ENCODE data around the gene LRRN2. TPM values are rescaled to one million over a fixed set of nuclear protein-coding genes. Genes with fewer than 3 reads are reported as not detected.

The LRRN2 gene
- polyA plus RNA-seq, 2 of the 4 experiments (the other 2 are of a cell fraction) = 3.6 to 6.6 TPM

- FAIRE-seq = no peak
- H3K4me3 ChIP-seq = no peak overlapping the region
- peaks cover 27% of the 10 kb centered on the region for H3K4me1 ChIP-seq
- H3K27ac ChIP-seq = peak overlapping the region; percentile 36 to 40; a peak in 5 of 6 replicates
- TF ChIP-seq REST (IDR thresholded peaks at IDR 0.05) = no peak
- no peak for TF ChIP-seq HOXB13 (CRISPR knock-in tag; IDR thresholded peaks at IDR 0.05; ENCODE audit: low read depth)
- no peak for TF ChIP-seq ATOH8 (CRISPR knock-in tag; IDR thresholded peaks at IDR 0.05; ENCODE audit: low read depth)
- no peak for TF ChIP-seq HEYL (CRISPR knock-in tag; IDR thresholded peaks at IDR 0.05)
- TF ChIP-seq SREBF2 (IDR thresholded peaks at IDR 0.05) = no peak
- no peak for TF ChIP-seq USF2 (IDR thresholded peaks at IDR 0.05)
- no peak for TF ChIP-seq RFX5 (IDR thresholded peaks at IDR 0.05)
- no peak for TF ChIP-seq CBX8 (IDR thresholded peaks at IDR 0.05)
- 0 out of 3 replicates have a peak, but pooled peaks cover 2% of the 10 kb centered on the region for H3K9me3 ChIP-seq
- POLR2A ChIA-PET = interaction anchor here (0.5 kb wide), 1 partner anchor 221 kb away, joined by 5 read pairs; no protein-coding TSS in a partner anchor
- peak overlapping the region; percentile 51 for H3K4me2 ChIP-seq
- WGBS (ENCODE audit: missing lambda C conversion rate) = 70% methylated on average over 8 of the region's 8 CpGs
- CTCF ChIA-PET = interaction anchor here (0.8 to 26.0 kb wide), 7 partner anchors 8 to 374 kb away, joined by 3 to 591 read pairs (median 5); no protein-coding TSS in a partner anchor
- no peak for DNase-seq (ENCODE audit: low read depth in 1 of 2, low spot score in 1 of 2)
- ATAC-seq = peak; percentile 10 to 12; a peak in 1 of 6 replicates
Measured at GRCh38 chr1:204574016-204574864, 111.3 kb downstream of the LRRN2 start.

- ChIA-PET CTCF (interaction anchor here (0.8 to 26.0 kb wide), 9 partner anchors 7 to 376 kb away, joined by 3 to 591 read pairs (median 5); no protein-coding TSS in a partner anchor), POLR2A (no interaction called here)
- 0 out of 3 replicates have a peak, but pooled peaks cover 2% of the 10 kb centered on the region for H3K9me3 ChIP-seq
- H3K4me3 ChIP-seq = no peak overlapping the region
- peak; percentile 30 to 57 for DNase-seq (ENCODE audit: low read depth in 1 of 2, low spot score in 1 of 2)
- no peak for FAIRE-seq
- H3K27ac ChIP-seq = peak overlapping the region; percentile 36 to 51
- ATAC-seq = peak; percentile 59 to 65
- H3K4me2 ChIP-seq = peak overlapping the region; percentile 51
- H3K4me1 ChIP-seq = peaks cover 27% of the 10 kb centered on the region
- 42% methylated on average over 8 of the region's 8 CpGs for WGBS (ENCODE audit: missing lambda C conversion rate)
- no peak for TF ChIP-seq POLR2A (IDR thresholded peaks at IDR 0.05; ENCODE audit: low read length)
- TF ChIP-seq RNF2 (IDR thresholded peaks at IDR 0.05; ENCODE audit: borderline replicate concordance, low read depth) = no peak
- TF ChIP-seq RCOR1 (IDR thresholded peaks at IDR 0.05; ENCODE audit: low read depth, low read length) = no peak
- TF ChIP-seq, protein P1, sequence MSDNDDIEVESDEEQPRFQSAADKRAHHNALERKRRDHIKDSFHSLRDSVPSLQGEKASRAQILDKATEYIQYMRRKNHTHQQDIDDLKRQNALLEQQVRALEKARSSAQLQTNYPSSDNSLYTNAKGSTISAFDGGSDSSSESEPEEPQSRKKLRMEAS (IDR thresholded peaks at IDR 0.05) = peak; percentile 53
- no peak for TF ChIP-seq CBX2 (IDR thresholded peaks at IDR 0.05; ENCODE audit: borderline replicate concordance, low read depth)
- no peak for TF ChIP-seq NFE2L2 (conservative IDR thresholded peaks at IDR 0.05; ENCODE audit: low read length)
- 0 out of 5 replicates have a peak, but pooled peaks of 1 of the 2 experiments have one; percentile 2 for TF ChIP-seq RAD21 (conservative IDR thresholded peaks at IDR 0.05 in 1 of 2, IDR thresholded peaks at IDR 0.05 in 1 of 2)
- TF ChIP-seq REST (IDR thresholded peaks at IDR 0.05) = no peak
- TF ChIP-seq TFCP2L1 (CRISPR knock-in tag; IDR thresholded peaks at IDR 0.05) = no peak
- no peak for TF ChIP-seq EHF (CRISPR knock-in tag; IDR thresholded peaks at IDR 0.05)
- peak; percentile 81 for TF ChIP-seq E2F6 (IDR thresholded peaks at IDR 0.05; ENCODE audit: borderline replicate concordance, low read depth)
- no peak for TF ChIP-seq PHF8 (IDR thresholded peaks at IDR 0.05; ENCODE audit: borderline replicate concordance, low read depth)
- TF ChIP-seq HOXB13 (CRISPR knock-in tag; IDR thresholded peaks at IDR 0.05; ENCODE audit: low read depth) = no peak
- TF ChIP-seq ZSCAN20 (CRISPR knock-in tag; IDR thresholded peaks at IDR 0.05) = no peak
- no peak for TF ChIP-seq HES2 (IDR thresholded peaks at IDR 0.05)
Measured at GRCh38 chr1:204572923-204573922, 112.3 kb downstream of the LRRN2 start.

Data from A549 (cell line).